ENCODE measurements around the gene DNAJC4. TPM values are rescaled to one million over a fixed set of nuclear protein-coding genes. Genes with fewer than 3 reads are reported as not detected.
"Not testable (repeated sequence)": the region's sequence is repeated elsewhere in the genome, so short reads cannot be mapped to it uniquely, and the experiment has no call there.

The DNAJC4 gene
- total RNA-seq, 4 donors from 2014 or later, result 19.2 to 25.8 (median 21.6) TPM

DNA sequence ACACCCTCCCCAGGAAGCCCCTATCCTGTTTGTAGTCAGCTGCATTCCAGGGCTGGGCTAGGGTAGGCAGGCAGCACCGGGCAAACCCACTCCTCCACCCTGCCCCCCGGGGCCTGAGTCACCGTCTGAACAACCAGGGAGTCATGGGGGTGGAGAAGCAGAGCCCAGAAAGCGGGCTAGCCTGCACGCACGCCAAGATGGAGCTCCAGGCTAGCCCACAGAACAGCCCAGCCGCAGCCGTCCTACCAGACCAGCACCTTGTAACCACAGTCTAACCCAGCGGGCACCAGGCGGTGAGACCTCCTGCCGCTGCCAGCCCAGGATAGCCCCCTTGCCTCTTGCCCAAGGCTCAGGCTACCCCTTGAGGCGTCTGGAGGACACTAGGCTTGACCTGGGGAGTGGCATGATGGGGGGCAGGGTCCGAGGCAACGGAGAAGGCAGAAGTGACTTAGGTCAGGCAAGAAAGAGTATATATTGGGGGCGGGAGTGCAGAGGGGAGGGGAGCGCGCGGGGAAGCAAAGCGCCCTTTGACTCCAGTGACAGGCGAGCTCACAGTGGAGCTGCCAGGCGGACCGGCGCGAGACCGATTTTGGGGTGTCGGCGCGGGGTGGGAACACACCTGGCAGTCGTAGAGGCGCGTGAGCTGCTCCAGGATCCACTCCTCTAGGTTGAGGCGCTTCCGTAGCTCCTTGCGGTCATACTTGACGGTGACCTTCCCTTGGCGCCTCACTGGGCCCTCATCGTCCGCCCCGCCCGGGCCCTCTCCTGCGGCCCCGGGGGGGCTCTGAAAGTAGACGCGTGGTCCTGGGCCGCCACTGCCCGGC is 15.7 kb downstream of the DNAJC4 start:
- TF ChIP-seq, protein P1, sequence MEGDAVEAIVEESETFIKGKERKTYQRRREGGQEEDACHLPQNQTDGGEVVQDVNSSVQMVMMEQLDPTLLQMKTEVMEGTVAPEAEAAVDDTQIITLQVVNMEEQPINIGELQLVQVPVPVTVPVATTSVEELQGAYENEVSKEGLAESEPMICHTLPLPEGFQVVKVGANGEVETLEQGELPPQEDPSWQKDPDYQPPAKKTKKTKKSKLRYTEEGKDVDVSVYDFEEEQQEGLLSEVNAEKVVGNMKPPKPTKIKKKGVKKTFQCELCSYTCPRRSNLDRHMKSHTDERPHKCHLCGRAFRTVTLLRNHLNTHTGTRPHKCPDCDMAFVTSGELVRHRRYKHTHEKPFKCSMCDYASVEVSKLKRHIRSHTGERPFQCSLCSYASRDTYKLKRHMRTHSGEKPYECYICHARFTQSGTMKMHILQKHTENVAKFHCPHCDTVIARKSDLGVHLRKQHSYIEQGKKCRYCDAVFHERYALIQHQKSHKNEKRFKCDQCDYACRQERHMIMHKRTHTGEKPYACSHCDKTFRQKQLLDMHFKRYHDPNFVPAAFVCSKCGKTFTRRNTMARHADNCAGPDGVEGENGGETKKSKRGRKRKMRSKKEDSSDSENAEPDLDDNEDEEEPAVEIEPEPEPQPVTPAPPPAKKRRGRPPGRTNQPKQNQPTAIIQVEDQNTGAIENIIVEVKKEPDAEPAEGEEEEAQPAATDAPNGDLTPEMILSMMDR (IDR thresholded peaks at IDR 0.05), result no peak
- DNase-seq (ENCODE audit: low spot score) (peak; percentile 83), ATAC-seq (ENCODE audit: low FRiP score) (peak; percentile 42)

DNA sequence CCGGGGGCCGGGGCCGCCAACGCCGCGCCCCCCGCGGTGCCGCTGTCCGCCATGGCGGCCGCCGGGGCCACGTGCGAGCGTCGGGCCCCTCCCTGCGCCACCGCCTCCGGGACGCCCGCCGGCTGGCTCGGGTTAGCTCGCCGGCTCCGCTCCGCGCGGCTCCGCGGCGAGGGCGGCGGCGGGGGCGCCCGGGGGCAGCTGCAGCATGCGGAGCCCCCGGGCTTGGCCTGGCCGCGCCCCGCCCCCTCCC is 16.2 kb downstream of the DNAJC4 start:
- ATAC-seq (ENCODE audit: low FRiP score), result peak; percentile 1
- DNase-seq (ENCODE audit: low spot score), result not testable (repeated sequence)

DNA sequence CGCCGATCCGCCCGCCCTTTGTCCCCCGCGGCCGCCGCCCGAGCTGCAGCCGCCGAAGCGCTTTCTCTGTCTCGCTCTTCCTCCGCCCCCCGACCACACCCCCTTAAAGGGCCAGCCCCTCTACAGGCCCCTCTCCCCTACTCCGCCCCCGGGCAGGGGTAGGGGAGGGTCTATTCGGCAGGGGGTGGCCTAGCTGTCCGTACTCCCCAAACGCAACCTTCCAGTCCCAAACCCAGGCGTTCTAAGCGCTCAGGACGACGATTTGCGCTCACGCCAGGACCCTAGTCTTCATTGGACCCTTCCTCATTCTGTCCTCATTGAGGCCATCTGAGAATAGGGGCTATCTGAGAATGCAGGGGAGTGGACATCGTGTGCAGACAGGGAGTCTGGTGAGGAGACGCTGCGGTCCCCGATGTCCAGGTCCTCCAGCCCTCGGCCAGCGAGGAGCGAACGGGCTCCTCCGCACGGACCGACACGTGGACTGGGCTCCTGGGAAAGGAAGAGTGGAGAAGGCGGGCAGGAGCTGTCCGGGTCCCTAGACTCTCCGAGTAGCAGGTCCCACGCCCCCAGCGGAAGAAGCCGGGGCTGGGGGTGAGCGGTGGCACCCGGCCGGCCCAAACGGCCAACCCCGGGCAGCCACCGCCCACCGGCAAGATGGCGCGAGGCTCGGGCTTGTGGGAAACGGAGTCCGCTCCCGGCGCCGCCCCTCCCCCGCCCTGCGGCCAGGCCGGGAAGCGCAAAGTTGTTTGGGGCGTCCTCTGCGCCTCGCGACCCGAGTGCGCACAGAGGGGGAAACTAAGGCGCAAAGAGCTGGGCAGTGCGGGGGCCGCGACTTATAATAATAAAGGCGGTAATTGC is 16.8 kb downstream of the DNAJC4 start, which contains the start of gene PPP1R14B:
TSS of gene PPP1R14B (minus strand) at position 73 of the 858 bp plus-strand sequence. CDS start 270 bp downstream, outside the sequence.
- ATAC-seq (ENCODE audit: low FRiP score) (peak; percentile 43), DNase-seq (ENCODE audit: low spot score) (peak; percentile 60)
- TF ChIP-seq, protein P1 (IDR thresholded peaks at IDR 0.05), result no peak

DNA sequence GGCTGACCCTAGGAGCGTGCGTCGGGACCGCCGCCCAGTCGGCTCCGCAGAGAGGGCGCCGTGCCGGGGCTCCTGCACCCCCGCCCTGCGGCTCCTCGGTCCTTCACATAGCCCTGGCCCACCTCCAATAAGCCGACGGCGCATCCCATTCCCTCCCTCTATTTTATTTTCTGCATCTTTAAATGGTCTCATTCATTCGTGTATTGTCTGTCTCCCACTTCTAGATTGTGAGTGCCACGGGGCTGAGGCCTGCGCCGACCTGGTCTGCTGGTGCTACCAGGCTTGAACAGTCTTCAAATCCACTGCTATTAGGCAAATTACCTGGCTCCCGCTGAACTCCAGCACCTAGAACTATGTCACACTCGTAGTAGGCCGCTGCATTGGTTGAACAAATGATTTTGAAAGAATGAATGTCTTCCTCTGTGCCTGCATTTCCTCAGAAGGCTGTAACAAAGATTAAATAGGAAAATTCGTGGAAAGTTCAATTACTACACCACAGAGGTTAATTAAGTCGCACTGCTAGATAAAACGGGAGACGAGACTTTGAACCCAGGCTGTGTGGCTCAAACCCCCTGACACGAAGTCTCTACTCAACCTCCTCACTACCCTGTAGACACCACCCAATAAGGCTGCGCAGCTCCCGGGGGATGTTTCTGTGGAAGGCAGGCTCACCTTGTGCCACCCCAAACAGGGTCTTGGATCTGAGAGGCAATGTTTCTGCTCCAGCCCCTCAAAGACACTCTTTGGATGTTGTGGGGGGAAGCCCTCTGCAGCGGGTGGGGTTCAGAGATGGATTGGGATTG is 17.6 kb downstream of the DNAJC4 start:
- DNase-seq (ENCODE audit: low spot score), result no peak
- no peak for ATAC-seq (ENCODE audit: low FRiP score)
- TF ChIP-seq, protein P1 (IDR thresholded peaks at IDR 0.05), result no peak

DNA sequence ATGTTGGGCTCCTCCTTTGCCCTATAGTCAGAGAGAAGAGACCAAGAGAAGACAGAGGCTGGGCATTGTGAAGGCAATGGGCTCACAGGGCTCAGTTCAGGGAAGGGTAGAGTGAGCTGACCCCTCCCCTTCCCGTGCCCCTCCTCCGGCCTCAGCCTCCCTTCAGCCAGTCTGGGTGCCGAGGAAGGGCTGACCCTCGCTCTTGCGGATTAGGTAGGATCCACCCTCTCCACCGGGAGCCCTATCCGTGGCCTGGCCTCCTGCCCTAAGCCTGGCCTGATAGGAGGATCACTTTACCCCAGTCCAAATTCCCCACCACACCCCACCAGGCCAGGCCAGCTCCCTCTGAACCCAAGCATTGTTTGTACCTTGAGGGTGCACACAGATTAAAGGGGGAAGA is 18.2 kb downstream of the DNAJC4 start:
- ATAC-seq (ENCODE audit: low FRiP score) (no peak), DNase-seq (ENCODE audit: low spot score) (no peak)
- TF ChIP-seq, protein P1 (IDR thresholded peaks at IDR 0.05), result no peak

DNA sequence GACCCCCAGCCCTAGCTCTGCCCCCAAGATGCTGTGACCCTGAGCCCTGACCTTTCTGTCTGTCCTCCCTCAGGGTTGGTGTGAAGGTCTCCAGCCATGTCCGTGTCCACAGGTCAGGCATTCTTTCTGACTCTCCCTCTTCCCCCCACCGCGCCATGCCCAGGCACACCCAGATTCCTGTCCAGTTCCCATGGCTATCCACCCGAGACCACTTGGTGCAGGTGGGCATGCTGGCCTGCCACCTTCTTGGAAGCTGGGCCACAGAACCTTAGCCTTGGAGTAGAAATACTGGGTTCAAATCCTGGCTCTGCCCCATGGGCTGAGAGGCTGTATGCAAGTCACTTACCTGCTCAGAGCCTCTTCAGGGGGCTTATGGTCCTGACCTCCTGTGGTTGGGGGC is 18.7 kb downstream of the DNAJC4 start:
- TF ChIP-seq, protein P1 (IDR thresholded peaks at IDR 0.05), result no peak
- DNase-seq (ENCODE audit: low spot score) (no peak), ATAC-seq (ENCODE audit: low FRiP score) (no peak)

Measured in omental fat pad (tissue), 4 donors.